Measurements from ENCODE around the gene CAMK2N1.
"Not testable (repeated sequence)": the region's sequence is repeated elsewhere in the genome, so short reads cannot be mapped to it uniquely, and the experiment has no call there.

The CAMK2N1 gene

DNA sequence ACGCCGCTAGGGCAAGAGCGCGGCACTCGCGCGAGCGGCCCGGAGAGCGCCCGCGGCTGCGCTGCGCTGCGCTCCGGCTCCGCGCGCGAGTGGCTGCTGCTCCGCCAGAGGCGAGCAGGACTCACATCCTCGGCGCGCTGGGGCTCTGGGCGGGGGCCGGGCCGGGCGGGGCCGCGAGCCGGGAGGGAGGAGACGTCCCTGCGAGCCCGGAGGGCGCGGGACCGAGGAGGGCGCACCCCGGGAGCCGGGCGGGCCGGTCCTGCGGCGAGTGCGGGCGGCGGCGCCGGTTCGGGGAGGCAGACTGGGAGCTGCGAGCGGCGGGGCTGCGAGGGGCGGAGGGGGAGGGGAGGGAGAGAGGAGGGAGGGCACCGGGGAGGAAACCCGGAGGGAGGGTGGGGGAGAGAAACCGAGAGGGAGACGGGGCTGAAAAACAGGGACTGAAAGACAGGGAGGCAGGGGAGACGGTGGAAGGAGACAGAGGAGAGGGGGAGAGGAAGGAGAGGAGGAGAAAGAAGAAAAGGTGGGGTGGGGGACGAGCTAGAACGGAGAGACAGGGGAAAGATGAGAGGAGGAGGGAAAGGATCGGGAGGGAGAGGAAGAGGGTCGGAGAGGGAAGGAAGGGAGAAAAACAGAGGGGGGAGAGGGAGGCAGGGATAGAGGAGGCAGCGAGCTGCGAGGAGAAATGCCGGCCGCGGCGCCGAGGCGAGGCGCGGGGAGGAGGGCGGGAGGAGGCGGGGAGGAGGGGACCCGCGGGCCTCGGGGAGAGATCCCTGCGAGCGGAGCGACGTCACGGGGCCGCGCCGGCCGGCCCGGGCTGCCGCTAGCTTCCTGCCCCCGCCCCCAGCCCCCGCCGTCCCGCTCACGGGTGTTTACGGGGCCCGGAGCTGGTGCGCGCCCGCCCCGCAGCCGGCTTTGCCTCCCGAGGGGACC is at the start of gene CAMK2N1:
Gene CAMK2N1, minus strand, starts transcription at position 684 of the 930 bp plus-strand sequence. CDS start 831 bp downstream, outside the sequence.
- peak; percentile 57 to 65 for ATAC-seq

DNA sequence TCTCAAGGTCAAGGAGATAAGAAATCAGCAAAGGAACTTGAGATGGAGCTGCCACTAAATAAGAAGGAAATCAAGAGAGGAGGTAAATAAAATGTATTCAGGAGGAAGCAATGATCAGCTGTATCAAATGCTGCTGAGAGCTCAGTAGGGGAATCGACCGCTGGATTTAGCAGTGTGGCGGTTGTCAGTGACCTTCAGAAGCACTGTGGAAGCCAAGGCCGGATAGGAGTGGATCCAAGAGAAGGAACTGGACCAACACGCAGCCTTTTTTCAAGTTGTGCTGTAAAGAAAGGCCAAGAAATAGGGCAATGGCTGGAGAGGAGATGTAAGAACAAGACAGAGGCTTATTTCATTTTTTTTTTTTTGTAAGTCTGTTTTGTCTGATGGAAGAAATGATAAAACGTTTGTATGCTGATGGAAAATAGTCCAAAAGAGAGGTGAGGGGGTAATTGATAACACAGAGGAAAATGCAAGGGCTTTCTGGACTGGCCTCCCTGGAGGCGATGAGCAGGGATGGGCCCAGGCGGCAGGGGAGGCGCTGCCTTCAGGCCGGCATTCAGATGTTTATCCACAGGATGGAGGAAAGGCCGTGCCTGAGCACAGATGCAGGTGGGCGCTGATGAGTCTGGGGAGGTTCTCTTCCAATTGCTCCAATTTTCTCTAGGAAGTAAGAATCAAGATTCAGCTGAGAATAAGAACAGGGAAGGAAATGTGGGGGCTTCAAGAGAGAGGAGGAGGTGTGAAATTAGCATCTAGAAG is 48.8 kb upstream of the CAMK2N1 start:
- no peak for ATAC-seq

DNA sequence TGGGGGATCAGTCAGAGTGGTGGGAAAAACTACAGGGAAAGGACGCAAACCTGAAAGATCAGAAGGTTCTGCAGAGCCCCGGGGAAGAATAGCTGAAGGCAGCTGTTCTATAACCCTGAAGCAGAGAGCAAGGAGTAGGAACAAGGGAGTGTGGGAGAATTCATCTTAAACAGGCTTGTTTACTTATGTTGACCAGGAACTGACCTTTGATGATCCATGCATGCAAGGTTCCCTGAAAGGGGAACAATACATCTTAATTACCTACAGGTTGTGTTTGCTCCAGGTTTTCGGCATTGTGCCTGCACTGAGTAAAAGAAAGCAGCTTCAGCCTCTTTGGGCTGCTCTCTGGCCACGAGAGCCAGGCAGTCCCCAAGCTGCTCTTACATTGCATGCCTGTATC is 47.6 kb upstream of the CAMK2N1 start:
- ATAC-seq = no peak

DNA sequence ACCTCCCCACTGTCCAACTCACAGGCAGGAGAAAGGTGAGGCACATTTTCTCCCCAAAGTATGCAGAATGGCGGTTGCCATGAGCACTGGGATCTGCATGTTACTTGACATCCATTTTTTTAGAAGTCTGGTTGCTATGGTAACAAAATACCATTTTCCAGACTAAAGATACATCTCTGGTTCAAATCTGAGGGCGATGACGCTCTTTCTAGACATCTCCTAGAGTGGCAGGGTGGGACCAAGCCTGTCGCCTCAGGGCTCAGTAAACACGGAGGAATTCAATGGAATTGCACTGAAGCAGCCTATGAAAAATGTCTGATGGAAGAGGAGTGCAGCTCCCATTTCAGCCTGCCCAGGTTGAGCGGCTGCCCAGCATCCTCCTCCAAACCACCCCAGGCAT is 44.9 kb upstream of the CAMK2N1 start:
- no peak for ATAC-seq

DNA sequence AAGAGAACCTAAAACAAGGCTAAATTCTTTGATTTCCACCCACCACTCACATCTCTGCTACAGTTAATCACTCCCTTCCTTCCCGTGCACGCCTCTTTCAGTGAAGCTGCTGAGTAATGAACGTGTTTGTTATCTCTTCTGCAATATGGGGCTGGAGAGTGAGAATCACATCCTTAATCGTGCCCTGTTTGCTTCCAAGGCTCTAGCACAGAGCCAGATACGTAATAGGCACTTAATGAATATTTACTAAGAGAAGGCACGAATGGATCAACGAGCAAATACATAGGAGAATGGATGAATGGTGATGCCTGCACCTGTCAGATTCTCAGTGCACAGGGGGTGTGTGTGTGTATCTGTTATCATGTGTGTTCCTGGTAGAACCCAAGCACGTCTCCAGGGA is 44.3 kb upstream of the CAMK2N1 start:
- no peak for ATAC-seq

DNA sequence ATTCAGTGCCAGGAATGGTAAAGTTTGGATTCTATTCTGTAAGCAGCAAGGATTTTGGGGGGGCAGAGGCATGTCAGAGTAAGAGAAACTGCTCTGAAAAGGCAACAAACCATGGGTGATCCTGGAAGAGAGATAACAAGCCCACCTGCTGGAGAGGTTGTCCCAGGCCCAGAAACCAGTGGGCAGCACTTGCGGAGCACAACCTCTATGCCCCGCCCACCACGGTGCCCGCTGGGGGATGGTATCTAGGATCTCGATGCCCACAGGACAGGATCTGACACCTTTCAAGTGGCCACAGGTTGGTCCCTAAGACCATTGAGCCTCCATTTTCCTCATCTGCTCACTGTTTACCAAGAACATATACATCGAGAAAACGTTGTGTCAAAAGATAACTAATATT is 42.2 kb upstream of the CAMK2N1 start:
- ATAC-seq = no peak

DNA sequence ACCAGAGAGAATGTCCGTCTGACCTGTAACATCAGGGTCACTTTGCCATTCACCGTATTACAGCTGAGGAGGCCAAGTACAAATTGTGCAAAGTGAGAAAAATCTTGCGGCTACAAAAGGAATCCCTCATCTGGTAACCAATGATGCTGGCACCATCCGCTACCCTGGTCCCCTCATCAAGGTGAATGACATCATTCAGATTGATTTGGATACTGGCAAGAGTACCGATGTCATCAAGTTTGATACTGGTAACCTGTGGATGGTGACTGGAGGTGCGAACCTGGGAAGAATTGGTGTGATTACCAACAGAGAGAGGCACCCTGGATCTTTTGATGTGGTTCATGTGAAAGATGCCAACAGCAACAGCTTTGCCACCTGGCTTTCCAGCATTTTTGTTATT is 40.3 kb upstream of the CAMK2N1 start:
- no peak for ATAC-seq

DNA sequence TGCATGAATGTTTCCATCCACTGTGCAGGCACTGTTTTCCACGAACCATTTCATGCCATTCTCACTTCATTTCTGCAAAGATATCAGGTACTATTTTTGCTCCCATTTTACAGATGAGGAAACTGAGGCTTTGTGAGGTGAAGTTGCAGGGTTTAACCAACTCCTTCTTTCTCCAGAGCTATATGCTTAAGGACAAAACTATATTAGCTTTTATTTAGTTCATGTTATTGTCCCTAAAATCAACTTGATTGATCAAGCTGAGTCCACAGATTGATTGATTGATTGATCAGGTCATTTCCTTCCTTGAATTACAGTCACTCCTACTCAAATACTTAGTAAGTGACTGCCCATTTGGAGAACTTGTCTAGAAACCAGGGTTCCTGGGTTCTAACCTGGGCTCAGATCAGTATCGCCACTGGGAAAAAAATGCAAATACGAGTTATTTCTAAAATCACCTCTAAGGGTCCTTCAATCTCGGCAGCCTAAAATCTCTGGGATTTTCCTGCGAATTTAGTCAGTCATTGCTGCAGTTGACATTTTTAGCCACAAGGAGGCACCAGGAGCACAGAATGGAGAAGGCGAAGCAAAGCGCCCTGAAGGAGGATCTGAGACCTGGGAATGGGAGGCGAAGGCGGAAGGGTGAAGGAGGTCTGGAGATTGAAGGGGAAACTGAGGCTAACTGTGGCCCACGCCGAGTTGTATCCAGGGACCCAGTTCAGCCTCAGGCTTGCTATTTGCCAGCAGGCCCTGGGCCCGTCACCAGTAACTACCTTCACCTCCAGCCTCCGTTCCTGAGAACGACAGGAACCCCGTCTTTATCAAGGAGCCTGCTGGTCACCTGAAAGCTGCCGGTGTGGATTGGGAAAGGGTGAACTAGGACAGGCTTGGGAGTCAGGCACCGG is 36.2 kb upstream of the CAMK2N1 start:
- peak in 1 of 2 donors; percentile 21 for ATAC-seq

DNA sequence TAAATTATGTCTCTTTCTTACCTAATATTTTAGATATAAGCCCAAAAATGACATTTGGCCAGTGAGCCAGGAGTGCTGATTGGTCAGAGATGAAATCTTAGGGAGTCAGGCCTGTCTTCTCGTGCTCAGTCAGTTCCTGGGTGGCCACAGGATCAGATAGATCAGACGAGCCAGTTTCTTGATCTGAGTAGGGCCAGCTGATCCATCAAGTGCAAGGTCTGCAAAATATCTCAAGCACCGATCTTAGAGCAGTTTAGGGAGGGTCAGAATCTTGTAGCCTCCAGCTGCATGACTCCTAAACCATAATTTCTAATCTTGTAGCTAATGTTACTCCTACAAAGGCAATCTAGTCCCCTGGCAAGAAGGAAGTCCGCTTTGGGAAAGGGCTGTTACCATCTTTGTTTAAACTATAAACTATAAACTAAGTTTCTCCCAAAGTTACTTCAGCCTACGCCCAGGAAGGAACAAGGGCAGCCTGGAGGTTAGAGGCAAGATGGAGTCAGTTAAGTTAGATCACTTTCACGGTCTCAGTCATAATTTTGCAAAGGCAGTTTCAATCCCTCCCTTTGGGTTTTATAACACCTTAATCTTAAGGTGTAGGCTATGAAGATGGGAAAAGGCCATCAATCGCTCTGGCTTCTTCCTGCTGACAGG is 33.7 kb upstream of the CAMK2N1 start:
- not testable (repeated sequence) for ATAC-seq

DNA sequence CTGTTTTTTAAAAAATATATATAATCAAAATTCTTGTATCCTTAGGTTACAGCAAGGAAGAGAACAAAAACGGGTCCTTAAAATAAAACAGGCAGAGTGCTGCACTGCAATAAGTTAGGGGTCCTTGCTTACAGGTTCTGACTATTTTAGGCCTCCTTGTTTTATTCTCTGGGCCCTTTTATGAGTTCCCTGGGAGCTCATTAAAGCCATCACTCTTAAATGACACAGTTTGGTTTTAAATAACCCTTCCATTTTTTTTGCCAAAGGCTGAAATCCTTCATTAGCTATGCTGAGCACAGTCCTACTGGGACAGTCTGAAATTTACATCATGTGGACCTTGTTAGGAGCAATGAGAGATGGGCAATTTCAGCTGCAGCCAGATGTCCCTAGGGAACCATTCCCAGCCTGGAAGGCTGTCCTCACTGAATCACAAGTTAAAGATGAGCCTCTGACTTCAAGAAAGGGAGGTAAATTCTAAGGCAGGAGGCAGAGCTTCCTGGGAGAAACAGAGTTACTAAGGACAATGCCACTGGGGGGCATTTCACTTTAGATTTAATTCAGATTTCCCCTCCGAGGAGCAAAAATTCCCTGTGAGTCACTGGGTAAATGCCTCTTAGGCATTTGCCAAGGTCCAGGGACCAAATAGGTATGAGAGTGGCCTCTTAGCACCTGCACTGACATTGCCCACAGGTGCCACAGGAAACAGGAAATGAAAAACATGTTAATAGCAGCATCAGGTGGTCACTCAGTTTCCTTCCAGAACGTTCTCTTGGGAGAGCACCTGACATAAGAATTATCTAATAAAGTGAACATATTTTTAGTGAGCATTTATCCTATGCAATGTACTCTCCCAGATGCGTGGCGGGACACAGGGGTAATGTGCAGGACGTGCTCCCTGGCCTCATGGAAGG is 25.8 kb upstream of the CAMK2N1 start:
- no peak for ATAC-seq

DNA sequence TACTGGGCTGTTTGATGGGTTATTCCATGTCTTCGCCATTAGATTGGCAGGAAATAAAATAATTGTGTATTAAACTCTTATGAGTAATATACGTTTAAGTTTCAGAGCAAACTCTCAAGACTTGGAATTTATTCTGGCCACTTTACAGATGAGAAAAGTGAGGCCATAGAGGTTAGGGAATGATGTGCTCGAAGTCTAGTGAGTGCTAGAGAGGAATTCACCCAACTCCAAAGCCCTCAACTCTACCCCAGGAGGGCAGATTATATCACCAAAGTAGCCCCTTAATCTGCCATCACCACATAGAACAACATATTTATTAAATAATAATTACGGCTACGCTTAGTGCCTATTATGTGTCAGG is 22.4 kb upstream of the CAMK2N1 start:
- no peak for ATAC-seq

DNA sequence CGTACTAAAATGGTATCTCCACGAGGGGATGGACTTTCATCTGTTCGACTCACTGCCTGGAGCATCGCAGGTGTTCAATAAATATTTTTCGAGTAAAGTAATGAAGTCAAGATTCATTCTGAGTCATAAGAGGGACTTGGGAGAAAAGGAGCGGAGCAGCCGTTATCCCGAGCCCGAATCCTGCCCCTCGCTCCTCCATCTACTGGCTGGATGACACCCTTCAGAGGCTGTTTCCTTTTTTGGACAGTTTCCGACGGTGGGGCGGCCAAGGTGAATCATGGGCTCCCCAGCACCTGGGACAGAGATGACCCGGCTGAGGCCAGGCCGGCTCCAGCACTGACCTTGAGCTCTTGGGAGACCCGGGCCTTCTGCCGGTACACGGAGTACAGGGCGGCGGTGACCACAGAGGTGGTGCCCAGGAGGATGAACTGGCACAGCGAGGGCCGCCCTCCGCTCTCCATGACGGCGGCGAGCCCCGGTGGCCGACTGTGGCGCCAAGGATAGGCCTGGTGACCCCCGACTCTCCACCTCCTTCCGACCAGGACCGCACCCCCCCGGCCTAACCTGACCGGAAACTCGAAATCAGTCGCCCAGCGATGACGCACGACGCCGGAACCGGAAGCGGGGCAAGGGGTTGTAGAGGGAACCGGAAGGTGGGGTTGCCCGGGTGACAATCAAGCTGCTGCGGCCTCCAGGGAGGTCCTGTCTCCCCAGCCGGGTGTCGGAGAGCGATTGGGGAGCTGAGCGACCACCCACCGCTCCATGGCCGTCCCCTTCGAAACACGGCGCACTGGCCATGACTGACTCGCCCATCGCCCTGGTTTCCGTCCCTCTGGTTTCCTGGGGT is 21.8 kb upstream of the CAMK2N1 start, which contains the start of gene MUL1:
Gene MUL1, minus strand, starts transcription at position 588 of the 847 bp plus-strand sequence. Its CDS starts 127 bp downstream, at position 461.
- ATAC-seq = peak; percentile 94 to 97

DNA sequence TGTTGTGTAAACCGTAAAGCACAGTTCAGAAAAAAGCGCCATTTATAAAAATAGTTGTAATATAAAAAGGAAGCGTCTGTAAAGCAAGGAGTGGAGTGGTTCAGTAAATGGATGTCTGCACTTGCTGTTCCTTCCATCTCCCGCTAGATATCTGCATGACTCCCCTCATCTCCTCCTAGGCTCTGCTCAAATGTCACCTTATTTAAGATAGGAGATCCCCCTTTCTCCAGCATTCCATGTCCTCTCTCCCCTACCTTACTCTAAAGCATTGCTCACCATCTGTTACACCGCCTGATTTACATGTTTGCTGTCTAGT is 21.2 kb upstream of the CAMK2N1 start:
- ATAC-seq = peak; percentile 28 to 31

DNA sequence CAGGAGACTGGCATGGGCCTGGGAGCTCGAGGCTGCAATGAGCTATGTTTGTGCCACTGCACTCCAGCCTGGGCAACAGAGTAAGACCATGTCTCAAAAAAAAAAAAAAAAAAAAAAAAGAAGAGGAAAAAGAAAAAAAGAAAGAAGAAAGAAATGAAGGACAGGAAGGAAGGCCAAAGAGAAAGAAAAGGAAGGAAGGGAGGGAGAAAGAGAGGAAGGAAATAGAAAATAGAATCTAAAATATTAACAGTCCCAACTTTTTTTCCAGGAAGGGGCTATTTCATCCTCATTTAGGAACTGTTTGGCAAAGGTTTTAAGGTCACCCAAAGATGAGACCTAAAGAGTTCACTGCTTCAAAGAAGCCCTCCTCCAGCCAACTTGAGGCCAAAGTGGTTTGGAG is 19.5 kb upstream of the CAMK2N1 start:
- ATAC-seq = no peak

DNA sequence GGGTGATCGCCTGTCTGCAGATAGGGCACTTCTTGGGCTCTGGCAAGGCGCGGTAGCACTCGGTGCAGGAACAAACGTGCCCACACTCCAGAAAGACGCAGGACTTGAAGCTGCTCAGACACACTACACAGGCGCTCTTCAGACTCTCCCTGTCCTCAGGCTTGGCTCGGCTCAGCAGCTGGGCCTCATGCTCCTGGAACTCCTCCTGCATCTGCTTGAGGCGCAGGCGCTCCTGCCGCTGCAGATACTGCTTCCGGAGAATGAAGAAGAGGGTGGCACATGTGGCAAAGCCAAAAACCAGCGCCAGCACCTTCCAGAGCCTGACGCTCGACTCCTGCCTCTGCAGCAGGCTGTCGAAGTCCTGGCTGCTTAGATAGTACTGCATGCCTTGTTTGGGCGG is 14.7 kb upstream of the CAMK2N1 start:
- no peak for ATAC-seq

DNA sequence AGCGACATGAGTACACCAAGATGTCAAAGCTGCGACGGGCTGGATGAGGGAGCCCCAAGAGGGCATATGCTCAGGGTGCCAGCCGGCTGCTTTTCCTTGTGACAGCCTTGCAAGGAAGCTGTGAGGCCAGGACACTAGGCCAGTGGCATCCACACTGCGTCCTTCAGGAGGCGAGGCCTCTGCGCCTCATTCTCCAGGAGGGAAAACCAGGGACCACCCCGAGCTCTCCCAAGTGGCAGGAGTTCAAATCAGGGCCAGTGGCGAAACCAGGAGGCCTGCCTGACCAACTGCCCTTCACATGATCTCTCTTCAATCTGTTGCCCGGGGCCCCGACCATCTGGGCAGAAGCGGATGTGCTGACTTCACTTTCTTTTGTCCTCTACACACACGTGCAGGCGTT is 13.7 kb upstream of the CAMK2N1 start:
- ATAC-seq = no peak

DNA sequence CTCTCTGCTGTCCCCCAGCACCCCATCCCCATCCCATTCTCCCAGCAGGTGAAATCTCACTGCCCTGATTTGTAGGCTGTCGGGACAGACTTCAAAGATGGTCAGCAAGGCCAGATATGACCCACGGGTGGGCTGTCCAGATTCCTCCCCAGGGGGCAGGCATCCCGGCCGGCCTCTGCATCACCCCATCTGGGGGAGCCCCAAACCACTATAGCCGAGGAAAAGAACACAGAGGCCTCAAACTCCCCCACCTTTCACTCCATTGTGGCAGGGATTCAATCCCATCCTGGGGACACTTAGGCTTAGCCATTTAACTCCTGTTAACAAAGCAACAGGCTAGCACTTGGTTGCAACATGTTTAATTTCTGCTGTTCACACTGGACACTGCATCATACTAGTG is 13.1 kb upstream of the CAMK2N1 start:
- no peak for ATAC-seq

DNA sequence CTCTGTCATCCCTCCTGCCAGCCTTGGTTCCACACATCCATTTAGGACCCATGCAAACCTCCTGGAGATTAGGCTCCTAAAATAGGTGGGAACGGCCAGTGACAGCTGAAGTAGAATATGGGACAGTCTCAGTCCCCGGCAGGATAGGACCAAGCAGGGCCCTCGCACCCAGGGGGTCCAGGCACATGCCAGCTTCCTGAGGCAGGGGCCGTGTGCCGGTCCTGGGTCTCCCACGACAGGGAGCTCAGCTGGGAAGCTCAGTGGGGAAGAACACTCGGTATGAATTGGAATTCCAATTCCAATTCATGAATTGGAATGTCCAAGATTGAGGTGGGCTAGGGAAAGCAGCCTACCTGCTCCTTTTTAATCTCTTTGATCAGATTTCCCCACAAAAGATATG is 12.1 kb upstream of the CAMK2N1 start:
- no peak for ATAC-seq

DNA sequence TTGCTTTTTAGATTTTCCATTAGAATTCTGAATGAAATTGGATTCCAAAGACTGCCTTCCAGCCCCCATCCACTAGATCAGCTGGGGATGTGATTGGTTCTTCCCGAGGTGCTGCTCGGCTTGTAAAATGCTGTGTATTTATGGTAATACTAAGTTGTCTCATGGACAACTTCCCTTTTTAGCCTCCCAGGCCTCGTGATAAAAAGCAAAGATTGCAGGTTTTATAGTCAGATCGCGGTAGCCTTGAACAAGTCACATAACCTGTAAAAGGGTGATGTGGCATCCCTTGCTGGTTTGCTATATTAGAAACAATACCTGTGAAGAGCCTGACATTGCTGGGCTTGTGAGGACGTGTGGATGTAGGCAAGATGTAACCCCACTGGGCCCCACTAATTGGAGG is 11.5 kb upstream of the CAMK2N1 start:
- no peak for ATAC-seq

DNA sequence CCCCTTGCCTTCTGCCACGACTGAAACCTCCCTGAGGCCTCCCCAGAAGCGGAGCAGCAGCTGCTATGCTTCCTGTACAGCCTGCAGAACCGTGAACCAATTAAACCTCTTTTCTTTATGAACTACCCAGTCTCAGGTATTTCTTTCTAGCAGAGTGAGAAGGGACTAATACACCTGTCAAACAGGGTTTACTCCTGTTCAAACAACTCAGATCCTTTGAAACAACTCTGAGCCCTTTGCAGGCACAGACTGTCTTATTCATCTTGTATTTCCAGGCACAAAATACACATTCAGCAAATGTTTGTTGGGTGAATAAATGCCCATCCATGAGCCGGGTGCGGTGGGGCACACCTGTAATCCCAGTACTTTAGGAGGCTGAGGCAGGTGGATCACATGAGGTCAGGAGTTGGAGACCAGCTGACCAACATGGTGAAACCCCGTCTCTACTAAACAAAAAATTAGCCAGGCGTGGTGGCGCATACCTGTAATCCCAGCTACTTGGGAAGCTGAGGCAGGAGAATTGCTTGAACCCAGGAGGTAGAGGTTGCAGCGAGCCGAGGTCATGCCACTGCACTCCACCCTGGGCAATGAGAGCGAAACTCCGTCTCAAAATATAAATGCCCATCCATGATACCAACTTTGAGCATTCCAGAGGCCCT is 10.8 kb upstream of the CAMK2N1 start:
- ATAC-seq = not testable (repeated sequence)

All from activated CD4-positive, CD25-positive, alpha-beta regulatory T cell treated with anti-CD3 and anti-CD28 coated beads, Interleukin-2, amount 50 U/mL, for 24 hours (primary cell).